Testis (tissue), 3 donors: ENCODE results near the gene TMEM100. TPM values are rescaled to one million over a fixed set of nuclear protein-coding genes. Genes with fewer than 3 reads are reported as not detected.

Source experiments
- DNase-seq: peaks from one replicate; pipeline ENCODE4 v3.0.0-alpha.2; 2019
- H3K27ac ChIP-seq, 2 donors: fragments of 200-600 bp; sonication (generic); one replicate each; pipeline ENCODE4 v1.5.1; 2019
- H3K27me3 ChIP-seq: fragments of 200-600 bp; sonication (generic); one replicate; pipeline ENCODE4 v1.5.1; 2019
- H3K36me3 ChIP-seq: fragments of 200-600 bp; sonication (generic); one replicate; pipeline ENCODE4 v1.5.1; 2017; ENCODE audit warnings: low read depth; ENCODE audit errors: missing control alignments
- H3K4me1 ChIP-seq: fragments of 200-600 bp; sonication (generic); one replicate; pipeline ENCODE4 v1.5.1; 2019
- H3K4me3 ChIP-seq, 2 donors: fragments of 200-600 bp; sonication (generic); one replicate each; pipeline ENCODE4 v1.5.1; 2017 to 2019
- H3K9me3 ChIP-seq: fragments of 200-600 bp; sonication (generic); one replicate; pipeline ENCODE4 v1.5.1; 2017
- POLR2A ChIP-seq: fragments of 450-650 bp; IDR thresholded peaks from one replicate; pipeline ENCODE4 v1.6.1; 2017; ENCODE audit warnings: antibody characterized with exemption, mild to moderate bottlenecking, moderate library complexity
- WGBS, 2 donors: methylation state at CpG; one replicate each; pipeline ENCODE4 v1.1.5; 2018; 5-methylcytosine and 5-hydroxymethylcytosine counted together
- intact Hi-C: fragments of 100-400 bp; cut with DNase I; formaldehyde crosslinking; loops from one replicate; pipeline ENCODE4 v1.15.1; 2023; ENCODE audit warnings: low total_unique reads
- polyA plus RNA-seq: library from polyadenylated mRNA; stranded (reverse); fragments of 350-450 nt; fragmentation: Illumina TruSeq; extraction: RNeasy Lipid Tissue Mini Kit (QIAGEN cat#74804); gene quantifications from one replicate; pipeline ENCODE4 v1.2.3, GENCODE V29; 2014; ENCODE audit warnings: low read depth, low replicate concordance; ENCODE audit not compliant: insufficient read depth
- total RNA-seq, 2 donors: library from RNA; depleted of rRNA; stranded (reverse); fragments of >200 nt; gene quantifications; one replicate each; pipeline ENCODE4 v1.2.3, GENCODE V29; 2016
- TF ChIP-seq, protein P1 (sequence below), 3 experiments: fragments of 450-650 bp in 2 of 3; fragments of 200-600 bp in 1 of 3; sonication (generic) in 1 of 3; IDR thresholded peaks; one replicate each; pipeline ENCODE4 v1.5.1; 2016 to 2019; ENCODE audit warnings: antibody characterized with exemption in 3 of 3, mild to moderate bottlenecking in 2 of 3, moderate library complexity in 1 of 3

The TMEM100 gene
- total and polyA plus RNA-seq, 3 donors from 2014 or later = 3.1 to 5.8 (median 4.4) TPM

GRCh38 chr17:55683550-55684315 is 38.9 kb downstream of the TMEM100 start:
- DNase-seq = no peak
- WGBS, 2 donors = 77 to 80% methylated on average over 4 of the region's 4 CpGs
- Histone ChIP-seq H3K9me3 (no peaks in the 10 kb centered on the region), H3K36me3 (no peaks in the 10 kb centered on the region), H3K4me3 (no peak overlapping the region), H3K27ac (no peak overlapping the region), H3K4me1 (no peaks in the 10 kb centered on the region), H3K27me3 (no peaks in the 10 kb centered on the region)
- intact Hi-C loops = no loop called here
- no peak for TF ChIP-seq POLR2A
- TF ChIP-seq, protein P1, sequence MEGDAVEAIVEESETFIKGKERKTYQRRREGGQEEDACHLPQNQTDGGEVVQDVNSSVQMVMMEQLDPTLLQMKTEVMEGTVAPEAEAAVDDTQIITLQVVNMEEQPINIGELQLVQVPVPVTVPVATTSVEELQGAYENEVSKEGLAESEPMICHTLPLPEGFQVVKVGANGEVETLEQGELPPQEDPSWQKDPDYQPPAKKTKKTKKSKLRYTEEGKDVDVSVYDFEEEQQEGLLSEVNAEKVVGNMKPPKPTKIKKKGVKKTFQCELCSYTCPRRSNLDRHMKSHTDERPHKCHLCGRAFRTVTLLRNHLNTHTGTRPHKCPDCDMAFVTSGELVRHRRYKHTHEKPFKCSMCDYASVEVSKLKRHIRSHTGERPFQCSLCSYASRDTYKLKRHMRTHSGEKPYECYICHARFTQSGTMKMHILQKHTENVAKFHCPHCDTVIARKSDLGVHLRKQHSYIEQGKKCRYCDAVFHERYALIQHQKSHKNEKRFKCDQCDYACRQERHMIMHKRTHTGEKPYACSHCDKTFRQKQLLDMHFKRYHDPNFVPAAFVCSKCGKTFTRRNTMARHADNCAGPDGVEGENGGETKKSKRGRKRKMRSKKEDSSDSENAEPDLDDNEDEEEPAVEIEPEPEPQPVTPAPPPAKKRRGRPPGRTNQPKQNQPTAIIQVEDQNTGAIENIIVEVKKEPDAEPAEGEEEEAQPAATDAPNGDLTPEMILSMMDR (IDR thresholded peaks at IDR 0.05) = no peak

DNA sequence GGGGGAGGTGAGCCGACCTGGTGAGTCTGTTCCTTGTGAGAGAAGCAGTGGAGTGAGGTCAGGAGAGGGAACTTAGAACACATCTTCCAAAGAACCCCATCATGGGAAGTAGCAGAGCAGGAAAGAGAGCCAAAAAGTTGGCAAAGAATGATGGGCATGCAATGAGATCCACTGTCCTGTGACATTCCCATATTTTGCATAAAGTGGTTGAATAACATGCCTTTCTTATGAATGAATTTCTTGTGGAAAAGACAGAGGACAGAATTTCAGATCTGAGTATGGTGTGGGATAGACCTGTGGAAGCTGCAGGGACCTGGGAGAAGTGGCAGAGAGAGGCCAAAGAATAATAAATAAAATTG is 41.3 kb downstream of the TMEM100 start:
- Histone ChIP-seq H3K36me3 (no peaks in the 10 kb centered on the region), H3K9me3 (no peaks in the 10 kb centered on the region), H3K27ac (no peak overlapping the region), H3K4me1 (no peaks in the 10 kb centered on the region), H3K27me3 (no peaks in the 10 kb centered on the region), H3K4me3 (no peak overlapping the region)
- 60 to 62% methylated on average over 1 of the region's 1 CpG for WGBS, 2 donors
- no peak for DNase-seq
- TF ChIP-seq POLR2A = no peak
- intact Hi-C loops = no loop called here

- TF ChIP-seq, protein P1 (IDR thresholded peaks at IDR 0.05) = no peak
- no peak for TF ChIP-seq POLR2A
- Histone ChIP-seq H3K27ac (no peak overlapping the region), H3K9me3 (no peaks in the 10 kb centered on the region), H3K4me3 (no peak overlapping the region), H3K4me1 (no peaks in the 10 kb centered on the region), H3K27me3 (no peaks in the 10 kb centered on the region), H3K36me3 (no peaks in the 10 kb centered on the region)
- intact Hi-C loops = no loop called here
- 73 to 83% methylated on average over 4 of the region's 4 CpGs for WGBS, 2 donors
- DNase-seq = no peak
Measured at GRCh38 chr17:55680686-55681341, 41.9 kb downstream of the TMEM100 start.

DNA sequence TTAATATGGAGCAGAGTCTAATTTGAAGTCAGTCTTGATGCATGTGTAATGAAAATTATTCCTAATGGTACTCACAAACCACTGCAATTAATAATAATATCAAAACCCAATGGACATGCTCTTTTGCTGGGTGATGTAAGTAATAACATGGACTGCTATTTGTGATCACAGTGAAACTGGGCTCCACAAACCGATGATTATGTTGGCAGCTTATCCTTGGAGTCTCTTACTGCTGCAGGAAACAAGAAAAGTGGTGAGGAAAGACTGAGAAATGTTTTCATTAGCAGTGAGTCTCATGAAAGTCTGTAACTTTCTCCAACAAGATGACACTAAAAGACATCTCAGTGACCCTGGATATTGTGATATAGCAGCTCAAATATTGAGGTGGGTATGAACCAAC is 45.2 kb downstream of the TMEM100 start:
- no peaks in the 10 kb centered on the region for H3K27me3 ChIP-seq
- no peaks in the 10 kb centered on the region for H3K36me3 ChIP-seq
- no peak overlapping the region for H3K4me3 ChIP-seq
- TF ChIP-seq, protein P1 (IDR thresholded peaks at IDR 0.05) = no peak
- no peak for TF ChIP-seq POLR2A
- intact Hi-C loops = no loop called here
- no peak overlapping the region for H3K27ac ChIP-seq
- no peak for DNase-seq
- H3K9me3 ChIP-seq = no peaks in the 10 kb centered on the region
- 48 to 65% methylated on average over 1 of the region's 1 CpG for WGBS, 2 donors
- H3K4me1 ChIP-seq = no peaks in the 10 kb centered on the region

GRCh38 chr17:55676274-55676673 is 46.4 kb downstream of the TMEM100 start:
- H3K36me3 ChIP-seq = no peaks in the 10 kb centered on the region
- H3K9me3 ChIP-seq = no peaks in the 10 kb centered on the region
- TF ChIP-seq POLR2A = no peak
- TF ChIP-seq, protein P1 (IDR thresholded peaks at IDR 0.05) = no peak
- 94 to 100% methylated on average over 1 of the region's 1 CpG for WGBS, 2 donors
- DNase-seq = no peak
- intact Hi-C loops = no loop called here
- H3K27me3 ChIP-seq = no peaks in the 10 kb centered on the region
- no peak overlapping the region for H3K4me3 ChIP-seq
- H3K4me1 ChIP-seq = no peaks in the 10 kb centered on the region
- H3K27ac ChIP-seq = no peak overlapping the region
